ENCODE data around the gene PDHB. TPM values are rescaled to one million over a fixed set of nuclear protein-coding genes. Genes with fewer than 3 reads are reported as not detected.

The PDHB gene
- total and polyA plus RNA-seq, 2 of the 13 experiments (the other 11 are each of a cell fraction or from before 2014, with no cell fraction given) = 108 to 153 TPM

Other genes starting within 250 kb of the PDHB start
- 0.55 and 0.86 TPM in 2 replicates for gene DNASE1L3, start 222.9 kb downstream of the PDHB start, total RNA-seq (2016; rRNA removed; fragmentation: Illumina TruSeq; extraction: Trizol)
- 1.0 and 1.7 TPM in 2 replicates for gene DNASE1L3, start 222.9 kb downstream of the PDHB start, polyA plus RNA-seq (2011; rRNA removed)
- 5.7 and 9.0 TPM in 2 replicates for gene ABHD6, start 196.0 kb downstream of the PDHB start, total RNA-seq (2016; rRNA removed; fragmentation: Illumina TruSeq; extraction: Trizol)
- 16.5 and 17.2 TPM in 2 replicates for gene ABHD6, start 196.0 kb downstream of the PDHB start, polyA plus RNA-seq (2011; rRNA removed)
- gene RPP14, start 127.6 kb downstream of the PDHB start, total RNA-seq (2016; rRNA removed; fragmentation: Illumina TruSeq; extraction: Trizol) = 15.4 and 21.5 TPM in 2 replicates
- gene RPP14, start 127.6 kb downstream of the PDHB start, polyA plus RNA-seq (2011; rRNA removed) = 10.5 and 16.2 TPM in 2 replicates
- 13.7 and 20.1 TPM in 2 replicates for gene HTD2, start 127.3 kb downstream of the PDHB start, total RNA-seq (2016; rRNA removed; fragmentation: Illumina TruSeq; extraction: Trizol)
- 7.8 and 8.6 TPM in 2 replicates for gene HTD2, start 127.3 kb downstream of the PDHB start, polyA plus RNA-seq (2011; rRNA removed)
- 5.8 and 6.4 TPM in 2 replicates for gene PXK, start 100.9 kb downstream of the PDHB start, total RNA-seq (2016; rRNA removed; fragmentation: Illumina TruSeq; extraction: Trizol)
- 15.2 and 18.6 TPM in 2 replicates for gene PXK, start 100.9 kb downstream of the PDHB start, polyA plus RNA-seq (2011; rRNA removed)
- gene KCTD6, start 58.3 kb upstream of the PDHB start, total RNA-seq (2016; rRNA removed; fragmentation: Illumina TruSeq; extraction: Trizol) = 14.0 and 14.2 TPM in 2 replicates
- 12.0 and 13.4 TPM in 2 replicates for gene KCTD6, start 58.3 kb upstream of the PDHB start, polyA plus RNA-seq (2011; rRNA removed)
- 41.1 and 42.6 TPM in 2 replicates for gene ACOX2, start 103.4 kb upstream of the PDHB start, total RNA-seq (2016; rRNA removed; fragmentation: Illumina TruSeq; extraction: Trizol)
- gene ACOX2, start 103.4 kb upstream of the PDHB start, polyA plus RNA-seq (2011; rRNA removed) = 98.5 and 105 TPM in 2 replicates
- gene FAM107A, start 143.6 kb upstream of the PDHB start, total RNA-seq (2016; rRNA removed; fragmentation: Illumina TruSeq; extraction: Trizol) = not detected in 2 replicates
- not detected in 2 replicates for gene FAM107A, start 143.6 kb upstream of the PDHB start, polyA plus RNA-seq (2011; rRNA removed)
- not detected in 2 replicates for gene FAM3D, start 232.9 kb upstream of the PDHB start, total RNA-seq (2016; rRNA removed; fragmentation: Illumina TruSeq; extraction: Trizol)
- not detected in 2 replicates for gene FAM3D, start 232.9 kb upstream of the PDHB start, polyA plus RNA-seq (2011; rRNA removed)

Measured in HepG2 (cell line).